ENCODE data around the gene SHROOM2.

DNA sequence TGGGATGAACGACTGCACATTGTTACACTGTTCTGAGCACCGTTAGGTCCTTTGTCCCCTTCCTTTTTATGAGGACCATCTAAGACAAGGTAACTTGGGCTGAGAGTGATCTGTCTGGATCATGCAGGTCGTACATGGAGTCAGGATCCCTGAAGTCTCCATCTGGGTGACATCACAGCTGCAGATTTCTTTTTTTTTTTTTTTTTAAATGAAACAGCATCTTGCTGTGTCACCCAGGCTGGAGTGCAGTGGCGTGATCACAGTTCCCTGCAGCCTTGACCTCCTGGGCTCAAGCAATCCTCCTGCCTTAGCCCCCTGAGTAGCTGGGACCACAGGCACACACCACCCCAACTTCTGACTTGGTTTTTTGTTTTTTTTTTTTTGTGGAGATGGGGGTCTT lies 16.5 kb downstream of the SHROOM2 start:
- TF ChIP-seq CSDC2 (CRISPR knock-in tag; IDR thresholded peaks at IDR 0.05) (no peak), ZNF70 (CRISPR knock-in tag; IDR thresholded peaks at IDR 0.05) (no peak)

Data from SK-N-SH treated with all-trans-retinoic acid at 6 μM for 48 hours (cell line).